ENCODE measurements around the gene MOCOS. TPM values are rescaled to one million over a fixed set of nuclear protein-coding genes. Genes with fewer than 3 reads are reported as not detected.
A peak's percentile ranks its signal among the peaks of the same experiment; 100 is the strongest.

MOCOS gene
- total RNA-seq, 2 donors from 2014 or later, result 1.0 to 1.3 TPM

DNA sequence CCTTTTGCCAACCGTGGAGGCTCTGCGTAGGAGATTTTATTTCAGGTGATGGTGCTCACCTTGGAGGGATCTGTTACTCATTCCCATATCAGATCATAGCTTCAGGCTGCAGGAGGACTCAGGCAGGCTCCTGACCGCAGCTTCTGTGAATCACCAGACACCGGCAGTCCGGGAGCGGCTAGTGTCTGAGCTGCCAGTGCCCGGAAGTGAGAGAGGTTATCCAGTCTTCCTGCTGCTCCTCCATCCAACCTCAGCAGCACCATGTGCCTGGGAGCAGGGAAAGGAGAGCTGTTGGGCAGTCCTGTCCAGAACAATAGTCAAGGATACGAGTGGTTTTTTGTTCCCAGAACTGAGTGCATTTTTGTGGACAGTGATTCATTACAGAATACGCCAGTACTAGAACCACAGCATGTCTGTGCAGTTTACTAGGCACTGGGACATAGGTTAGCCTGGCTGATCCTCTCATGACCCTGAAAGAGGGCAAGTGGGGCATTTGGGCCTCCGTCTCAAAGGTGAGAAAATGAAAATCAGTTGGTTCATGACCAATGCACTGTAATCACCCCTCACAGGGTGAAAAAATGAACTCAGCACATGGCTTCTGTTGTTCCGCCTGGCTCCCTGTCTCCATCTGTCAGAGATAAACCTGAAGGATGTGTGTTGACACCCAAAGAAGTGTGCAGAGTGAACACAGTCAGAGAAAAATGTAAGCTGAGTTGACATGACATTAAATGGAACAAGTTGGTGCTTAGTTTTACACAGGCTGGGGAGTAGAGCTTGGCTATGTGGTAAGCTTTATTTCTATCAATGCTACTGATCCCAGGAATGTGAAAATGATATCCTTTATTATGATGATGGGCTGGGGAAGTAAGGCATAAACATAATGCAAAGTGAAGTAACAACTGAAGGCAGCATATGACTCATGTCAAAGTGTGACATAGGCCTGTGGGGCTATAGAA is 122.4 kb downstream of the MOCOS start:
- H3K4me3 ChIP-seq, result no peak overlapping the region
- intact Hi-C loops (cut with DNase I), result loop anchor here (10.0 kb wide), 1 partner anchor 255 kb away; no protein-coding TSS in a partner anchor
- no peaks in the 10 kb centered on the region for H3K36me3 ChIP-seq (replicated peaks in 1 of 2; ENCODE audit: insufficient read depth in 1 of 2, low read depth in 2 of 2)
- TF ChIP-seq, protein P1, sequence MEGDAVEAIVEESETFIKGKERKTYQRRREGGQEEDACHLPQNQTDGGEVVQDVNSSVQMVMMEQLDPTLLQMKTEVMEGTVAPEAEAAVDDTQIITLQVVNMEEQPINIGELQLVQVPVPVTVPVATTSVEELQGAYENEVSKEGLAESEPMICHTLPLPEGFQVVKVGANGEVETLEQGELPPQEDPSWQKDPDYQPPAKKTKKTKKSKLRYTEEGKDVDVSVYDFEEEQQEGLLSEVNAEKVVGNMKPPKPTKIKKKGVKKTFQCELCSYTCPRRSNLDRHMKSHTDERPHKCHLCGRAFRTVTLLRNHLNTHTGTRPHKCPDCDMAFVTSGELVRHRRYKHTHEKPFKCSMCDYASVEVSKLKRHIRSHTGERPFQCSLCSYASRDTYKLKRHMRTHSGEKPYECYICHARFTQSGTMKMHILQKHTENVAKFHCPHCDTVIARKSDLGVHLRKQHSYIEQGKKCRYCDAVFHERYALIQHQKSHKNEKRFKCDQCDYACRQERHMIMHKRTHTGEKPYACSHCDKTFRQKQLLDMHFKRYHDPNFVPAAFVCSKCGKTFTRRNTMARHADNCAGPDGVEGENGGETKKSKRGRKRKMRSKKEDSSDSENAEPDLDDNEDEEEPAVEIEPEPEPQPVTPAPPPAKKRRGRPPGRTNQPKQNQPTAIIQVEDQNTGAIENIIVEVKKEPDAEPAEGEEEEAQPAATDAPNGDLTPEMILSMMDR (IDR thresholded peaks at IDR 0.05), result no peak
- no peak for TF ChIP-seq POLR2A (IDR thresholded peaks at IDR 0.05)
- H3K4me1 ChIP-seq, result peaks cover 7% of the 10 kb centered on the region
- 78 to 79% methylated on average over 8 to 11 of the region's 11 CpGs for WGBS, 2 donors
- DNase-seq (peak in 1 of 4 donors; percentile 27), ATAC-seq (no peak)
- H3K27ac ChIP-seq, result no peak overlapping the region
- H3K9me3 ChIP-seq, result no peaks in the 10 kb centered on the region
- H3K27me3 ChIP-seq, result no peaks in the 10 kb centered on the region

DNA sequence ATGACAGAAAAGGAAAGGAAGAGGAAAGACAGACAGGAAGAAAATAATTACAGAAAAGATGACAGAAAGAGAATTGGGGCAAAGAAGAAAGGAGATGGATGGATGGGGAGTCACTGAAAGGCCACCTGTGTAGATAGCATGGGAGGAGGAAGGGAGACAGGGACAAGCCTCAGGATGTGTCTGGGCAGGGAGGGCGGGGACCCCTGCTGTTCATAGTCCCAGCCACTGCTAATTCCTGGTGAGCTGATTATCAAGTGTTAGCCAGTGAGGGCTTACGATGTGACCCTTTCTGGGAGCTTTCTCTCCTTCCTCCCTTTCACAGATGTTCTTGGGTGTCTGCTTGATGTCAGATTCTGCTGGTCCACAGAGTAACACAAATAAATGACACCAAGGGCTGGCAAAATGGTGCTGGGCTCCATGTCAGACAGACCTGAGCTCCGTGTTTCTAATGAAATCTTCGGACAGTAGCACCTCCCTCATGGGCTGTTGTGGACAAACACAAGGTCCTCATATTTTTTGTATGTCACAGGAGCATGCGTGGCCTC is 123.8 kb downstream of the MOCOS start:
- Histone ChIP-seq H3K4me3 (no peak overlapping the region), H3K9me3 (no peaks in the 10 kb centered on the region), H3K27ac (no peak overlapping the region), H3K36me3 (replicated peaks in 1 of 2; ENCODE audit: insufficient read depth in 1 of 2, low read depth in 2 of 2) (no peaks in the 10 kb centered on the region), H3K4me1 (peaks cover 7% of the 10 kb centered on the region), H3K27me3 (no peaks in the 10 kb centered on the region)
- TF ChIP-seq, protein P1 (IDR thresholded peaks at IDR 0.05), result no peak
- TF ChIP-seq POLR2A (IDR thresholded peaks at IDR 0.05), result no peak
- intact Hi-C loops (cut with DNase I), result no loop called here
- 94 to 97% methylated on average over 5 of the region's 5 CpGs for WGBS, 2 donors
- DNase-seq (no peak), ATAC-seq (no peak)

DNA sequence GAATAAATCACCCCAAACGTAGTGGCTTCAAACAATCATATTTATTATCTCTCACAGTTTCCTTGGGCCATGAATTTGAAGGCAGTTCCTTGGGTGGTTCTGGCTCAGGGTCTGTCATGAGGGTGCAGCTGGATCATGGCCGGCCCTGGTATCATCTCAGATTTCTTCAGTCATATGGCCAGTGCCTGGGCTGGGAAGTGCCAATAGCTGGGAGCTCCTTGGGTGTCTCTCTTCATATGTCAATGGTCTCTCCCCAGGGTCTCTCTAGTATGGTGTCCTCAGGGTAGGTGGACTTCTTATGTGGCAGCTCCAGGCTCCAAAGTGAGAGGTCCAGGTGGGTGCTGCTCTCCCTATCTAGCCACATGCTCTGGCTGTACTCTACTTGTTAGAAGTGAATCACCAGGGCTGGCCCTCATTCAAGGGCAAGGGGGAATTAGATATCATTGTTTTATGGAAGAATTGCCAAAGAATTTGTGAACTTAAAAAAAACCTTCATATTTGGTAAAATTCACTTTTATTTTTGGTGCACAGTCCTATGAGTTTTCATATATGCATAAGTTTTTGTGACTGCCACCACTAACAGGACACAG is 125.6 kb downstream of the MOCOS start:
- H3K27me3 ChIP-seq, result no peaks in the 10 kb centered on the region
- H3K27ac ChIP-seq, result no peak overlapping the region
- no peaks in the 10 kb centered on the region for H3K9me3 ChIP-seq
- WGBS, 2 donors, result 84 to 100% methylated on average over 1 to 2 of the region's 2 CpGs
- intact Hi-C loops (cut with DNase I), result no loop called here
- ATAC-seq (no peak), DNase-seq (no peak)
- no peak for TF ChIP-seq POLR2A (IDR thresholded peaks at IDR 0.05)
- TF ChIP-seq, protein P1 (IDR thresholded peaks at IDR 0.05), result no peak
- peaks cover 7% of the 10 kb centered on the region for H3K4me1 ChIP-seq
- H3K4me3 ChIP-seq, result no peak overlapping the region
- H3K36me3 ChIP-seq (replicated peaks in 1 of 2; ENCODE audit: insufficient read depth in 1 of 2, low read depth in 2 of 2), result no peaks in the 10 kb centered on the region

DNA sequence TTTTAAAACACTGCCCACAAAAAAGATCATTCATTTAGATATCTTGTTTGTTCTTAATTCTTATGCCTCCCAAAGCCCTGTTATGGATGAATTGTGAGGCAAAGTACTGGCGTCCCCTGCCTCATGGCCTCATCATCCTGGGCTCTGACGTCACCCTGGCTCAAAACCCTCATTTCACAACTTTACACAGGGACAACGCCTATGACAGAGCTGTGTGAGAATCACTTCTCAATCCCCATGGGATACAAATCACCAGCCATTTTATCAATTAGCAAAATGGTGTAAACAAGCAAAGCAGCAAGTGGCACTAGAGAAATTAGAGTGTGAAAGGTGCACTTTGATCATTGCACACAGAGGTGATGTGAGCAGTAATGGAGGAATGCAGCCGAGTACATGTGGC is 126.8 kb downstream of the MOCOS start:
- intact Hi-C loops (cut with DNase I), result no loop called here
- Histone ChIP-seq H3K27me3 (no peaks in the 10 kb centered on the region), H3K36me3 (replicated peaks in 1 of 2; ENCODE audit: insufficient read depth in 1 of 2, low read depth in 2 of 2) (no peaks in the 10 kb centered on the region), H3K9me3 (no peaks in the 10 kb centered on the region), H3K4me3 (no peak overlapping the region), H3K4me1 (peaks cover 7% of the 10 kb centered on the region), H3K27ac (no peak overlapping the region)
- 75 to 83% methylated on average over 4 of the region's 4 CpGs for WGBS, 2 donors
- DNase-seq (no peak), ATAC-seq (no peak)
- TF ChIP-seq, protein P1 (IDR thresholded peaks at IDR 0.05), result no peak
- no peak for TF ChIP-seq POLR2A (IDR thresholded peaks at IDR 0.05)

Data from body of pancreas (tissue), 4 donors.